ENCODE measurements around the gene LRMDA.

DNA sequence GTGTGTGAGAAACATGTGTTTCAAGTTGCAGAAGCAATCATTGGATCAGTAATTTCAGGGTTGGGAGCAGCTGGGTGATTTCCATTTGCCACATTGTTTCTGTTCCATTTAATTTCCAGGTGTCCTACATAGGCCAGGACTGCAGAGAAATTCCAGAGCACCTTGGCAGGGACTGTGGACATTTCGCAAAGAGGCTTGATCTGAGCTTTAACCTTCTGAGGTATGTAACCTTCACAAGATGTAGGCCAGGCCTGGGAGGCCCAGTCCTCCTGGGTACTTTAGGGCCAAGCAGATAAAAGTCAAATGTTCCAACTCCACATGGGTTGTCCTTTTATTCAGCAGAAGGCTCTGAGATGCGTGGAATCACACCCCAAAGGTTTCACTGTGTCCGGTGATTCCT is 6.9 kb downstream of the LRMDA start:
- TF ChIP-seq CTCF (IDR thresholded peaks at IDR 0.05; ENCODE audit: extremely low read depth in 1 of 2, insufficient read depth in 1 of 2, low read depth in 1 of 2, low read length in 2 of 2) (no peak), MYC (IDR thresholded peaks at IDR 0.05; ENCODE audit: low read depth, low read length) (no peak), POLR2A (IDR thresholded peaks at IDR 0.05; ENCODE audit: low read depth, low read length) (no peak), EZH2 (IDR thresholded peaks at IDR 0.05; ENCODE audit: borderline replicate concordance, low read depth, low read length, severe bottlenecking) (no peak), POLR2AphosphoS5 (IDR thresholded peaks at IDR 0.05; ENCODE audit: insufficient read depth, low read depth, low read length) (no peak), JUN (IDR thresholded peaks at IDR 0.05; ENCODE audit: borderline replicate concordance, insufficient read depth, insufficient read length, low read depth) (no peak), GATA2 (IDR thresholded peaks at IDR 0.05; ENCODE audit: insufficient read depth, insufficient read length, low read depth, low read length) (no peak)
- TF ChIP-seq, protein P1, sequence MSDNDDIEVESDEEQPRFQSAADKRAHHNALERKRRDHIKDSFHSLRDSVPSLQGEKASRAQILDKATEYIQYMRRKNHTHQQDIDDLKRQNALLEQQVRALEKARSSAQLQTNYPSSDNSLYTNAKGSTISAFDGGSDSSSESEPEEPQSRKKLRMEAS (IDR thresholded peaks at IDR 0.05; ENCODE audit: insufficient read depth, insufficient read length): no peak
